OCI-LY1 (cell line): ENCODE measurements around the gene SURF2.
"Not testable (repeated sequence)": the region's sequence is repeated elsewhere in the genome, so short reads cannot be mapped to it uniquely, and the experiment has no call there.

Experiments used
- CTCF ChIP-seq: fragments of 200-600 bp; sonication (generic), shearing (Covaris generic); IDR thresholded peaks from 2 replicates; pipeline ENCODE4 v1.5.1; 2017; ENCODE audit warnings: mild to moderate bottlenecking, antibody characterized with exemption, low read length, moderate library complexity, mixed read lengths
- EZH2 ChIP-seq: fragments of 200-600 bp; sonication (generic), shearing (Covaris generic); IDR thresholded peaks from 2 replicates; pipeline ENCODE4 v1.8.0; 2017; ENCODE audit warnings: borderline replicate concordance, mixed run types, mild to moderate bottlenecking, antibody characterized with exemption, low read length, moderate library complexity, mixed read lengths

- TF ChIP-seq CTCF, EZH2: not testable (repeated sequence)
Observed at GRCh38 chr9:133392308-133392707, 36.0 kb downstream of the SURF2 start.
